HG03025 (cell line): Measurements from ENCODE around the gene SLC22A2.

Experiments used
- ATAC-seq: cut with Tn5 transposase; IDR thresholded peaks from one replicate; pipeline ENCODE4 v1.9.1; 2021; ENCODE audit warnings: mild to moderate bottlenecking, moderate library complexity; ENCODE audit not compliant: unreplicated experiment, low FRiP score

Gene SLC22A2

DNA sequence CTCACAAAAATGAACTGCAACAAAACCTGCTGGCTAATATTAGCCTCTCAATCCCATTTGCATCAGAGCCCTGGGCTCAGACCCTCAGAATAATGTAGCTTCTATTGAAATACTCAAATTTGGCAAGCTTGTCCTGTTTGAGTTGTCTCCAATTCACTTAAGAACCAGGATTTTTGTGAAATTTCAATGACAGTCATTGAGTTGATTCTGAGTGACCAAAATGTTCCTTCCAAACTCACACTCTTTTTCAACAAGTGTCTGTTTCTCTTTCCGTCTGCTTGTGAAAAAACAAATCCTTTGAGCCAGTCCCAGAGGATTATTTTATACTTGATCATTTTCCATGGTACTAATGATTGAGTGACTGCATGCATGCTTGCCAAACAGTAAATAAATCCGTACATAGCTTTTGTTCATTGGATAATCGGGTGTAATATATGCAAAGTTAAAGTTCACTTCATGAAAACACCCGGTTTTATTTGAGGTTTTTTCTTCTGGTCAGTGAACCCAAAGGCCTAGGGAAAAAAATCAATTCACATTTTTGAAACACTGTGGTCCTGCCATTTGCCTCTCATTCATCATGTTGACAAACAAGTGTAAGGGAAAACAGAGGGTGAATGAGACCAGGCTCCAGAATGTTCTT, 16.4 kb upstream of the SLC22A2 start:
- no peak for ATAC-seq

DNA sequence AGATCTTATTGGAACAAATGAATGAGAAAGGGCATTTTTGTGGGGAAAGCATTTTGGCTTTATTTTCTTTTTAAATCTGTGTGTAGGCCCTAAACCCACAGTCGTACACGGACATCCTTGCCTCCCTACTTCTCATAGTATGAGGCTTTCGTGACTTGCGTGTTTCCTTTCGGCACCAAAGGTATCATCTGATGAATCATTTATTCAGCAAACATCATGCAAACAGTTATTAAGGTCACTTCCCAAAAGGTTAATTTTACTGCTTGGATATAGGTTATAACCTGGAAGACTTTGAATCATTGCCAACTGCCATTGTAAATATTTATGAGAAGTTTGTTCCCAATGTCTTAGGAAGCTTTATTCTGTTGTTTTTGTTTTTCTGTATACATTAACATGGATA, 15.1 kb upstream of the SLC22A2 start:
- ATAC-seq, result no peak

DNA sequence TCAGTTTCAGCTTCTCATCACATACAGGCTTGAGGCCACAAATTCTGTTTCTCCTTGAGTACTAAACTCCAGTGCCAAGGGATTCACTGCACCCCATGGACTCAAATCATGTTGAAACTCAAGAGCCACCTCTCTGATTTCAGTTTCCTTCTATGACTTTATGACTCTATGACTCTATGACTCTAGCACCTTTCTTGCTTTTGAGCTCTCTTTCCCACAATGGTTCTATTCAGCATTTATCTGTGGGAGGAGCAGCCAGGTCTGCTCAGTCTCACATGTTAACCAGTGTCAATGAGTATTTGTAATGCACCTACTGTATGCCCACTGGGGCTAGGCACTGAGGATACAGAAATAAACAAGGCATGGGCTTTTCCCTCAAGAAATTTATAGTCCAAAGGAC, 14.6 kb upstream of the SLC22A2 start:
- no peak for ATAC-seq

DNA sequence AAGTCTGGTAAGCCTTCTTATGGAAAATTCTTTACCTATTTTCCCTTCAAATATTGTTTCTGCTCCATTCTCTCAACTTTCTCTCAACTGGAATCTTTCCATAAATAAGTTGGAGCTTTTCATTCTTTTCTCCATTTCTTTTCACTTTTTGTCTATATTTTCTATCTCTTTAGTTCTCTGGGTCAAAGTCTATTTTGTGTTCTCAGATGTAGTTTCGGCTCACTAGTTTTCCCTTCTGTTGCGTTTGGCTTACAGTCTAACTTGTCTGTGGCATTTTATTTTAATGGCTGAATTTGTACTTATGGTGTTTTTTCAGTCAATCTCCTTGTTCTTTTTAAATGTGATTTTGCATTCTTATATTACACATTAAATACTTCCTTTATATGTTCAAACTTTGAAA, 14.1 kb upstream of the SLC22A2 start:
- no peak for ATAC-seq

DNA sequence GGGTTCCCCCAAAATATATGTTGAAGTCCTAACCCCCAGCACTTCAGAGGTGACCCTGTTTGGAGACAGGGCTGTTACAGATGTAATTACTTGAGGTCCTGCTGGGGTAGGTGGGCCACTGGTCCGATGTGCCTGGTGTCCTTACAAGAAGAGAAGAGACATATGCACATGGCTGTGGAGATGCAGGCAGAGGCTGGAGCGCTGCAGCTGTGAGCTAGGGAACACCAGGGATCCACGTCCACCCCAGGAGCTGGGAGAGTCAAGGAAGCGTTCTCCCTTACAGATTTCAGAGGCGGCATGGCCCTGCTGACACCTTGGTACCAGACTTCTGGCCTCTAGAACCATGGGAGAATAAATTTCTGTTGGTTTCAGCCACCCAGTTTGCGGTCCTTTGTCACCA, 11.7 kb upstream of the SLC22A2 start:
- no peak for ATAC-seq

DNA sequence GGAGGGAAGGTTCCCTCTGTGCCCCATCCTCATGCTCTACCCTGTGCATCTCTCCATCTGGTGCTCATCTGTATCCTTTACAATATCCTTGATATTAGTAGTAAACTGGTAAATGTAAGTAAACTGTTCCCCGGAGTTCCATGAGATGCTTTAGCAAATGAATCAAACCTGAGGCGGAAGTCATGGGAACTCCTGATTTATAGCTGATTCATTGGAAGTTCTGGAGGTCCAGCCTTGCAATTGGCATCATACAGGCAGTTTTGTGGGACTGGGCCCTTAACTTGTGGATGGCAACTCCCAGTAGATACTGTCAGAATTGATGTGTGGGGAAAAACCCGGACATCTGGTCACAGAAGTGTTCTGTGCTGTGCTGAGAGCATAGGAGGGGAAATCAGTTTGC, 11.2 kb upstream of the SLC22A2 start:
- ATAC-seq, result no peak

DNA sequence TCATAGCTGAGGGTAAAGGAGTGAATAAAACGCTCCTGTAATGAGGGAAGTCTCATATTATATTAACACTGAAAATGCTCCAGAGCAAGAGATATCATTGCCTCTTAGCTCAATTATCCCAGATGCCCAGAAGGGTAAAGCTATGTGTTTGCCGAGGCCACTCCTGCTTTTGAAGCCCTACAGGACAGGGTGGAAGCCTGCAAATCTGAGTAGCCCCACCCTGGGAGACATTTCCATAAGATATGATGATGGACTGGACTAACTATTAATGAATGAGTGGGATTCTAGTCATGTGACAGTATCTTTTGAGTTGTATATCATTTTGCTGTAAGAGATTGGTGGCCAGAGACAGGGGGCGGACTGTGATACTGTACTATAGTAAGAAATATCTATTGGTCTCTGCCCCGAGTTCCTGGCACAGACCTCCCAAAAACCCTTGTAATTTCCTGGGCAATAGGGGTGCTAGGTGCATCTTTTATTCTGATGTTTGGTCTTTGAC, 10.5 kb upstream of the SLC22A2 start:
- ATAC-seq, result no peak

DNA sequence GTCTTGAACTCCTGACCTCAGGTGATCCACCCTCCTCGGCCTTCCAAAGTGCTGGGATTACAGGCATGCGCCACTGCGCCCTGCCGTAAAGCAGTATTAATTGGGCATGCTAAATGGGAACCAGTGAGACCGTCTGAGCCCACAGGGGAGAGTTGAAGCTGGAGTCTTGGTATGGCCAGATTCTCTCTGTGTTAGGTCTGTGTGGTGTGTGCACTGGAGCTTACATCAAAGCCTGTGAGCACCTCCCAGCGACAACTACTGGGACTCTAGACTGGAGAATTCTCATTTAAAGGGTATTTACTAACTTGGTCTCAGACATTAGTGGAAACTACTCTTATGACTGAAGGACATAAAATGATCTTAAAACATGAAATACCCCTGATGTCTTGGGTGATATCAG, 8.5 kb upstream of the SLC22A2 start:
- no peak for ATAC-seq

DNA sequence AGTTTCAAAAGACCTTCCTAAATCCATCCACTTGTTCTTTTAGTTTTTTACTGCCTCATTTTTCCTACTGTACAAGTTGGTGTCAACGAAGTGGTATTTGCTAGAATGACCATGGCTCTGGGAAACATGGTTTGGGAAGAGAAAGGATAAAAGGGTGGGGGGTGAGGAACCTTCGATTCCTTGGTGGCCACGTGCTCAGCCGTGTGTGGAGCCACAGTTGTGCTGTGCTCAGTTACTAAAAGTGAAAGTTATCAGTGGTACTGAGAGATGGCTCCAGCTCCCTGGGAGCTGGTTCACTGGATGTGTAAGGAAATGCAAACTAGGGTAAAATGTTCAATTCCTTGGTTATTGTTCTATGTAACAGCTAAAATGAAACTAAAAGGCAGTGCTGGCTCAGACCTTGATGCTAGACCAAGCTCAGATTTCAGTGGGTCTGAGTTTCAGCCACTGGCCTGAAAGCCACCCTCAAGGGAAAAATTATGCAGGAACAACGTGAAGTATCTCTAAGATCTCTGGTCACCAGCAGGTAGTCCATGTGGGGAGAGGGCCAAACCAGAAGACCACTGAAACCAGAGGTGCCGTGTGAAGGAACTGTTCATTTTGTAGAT, 7.4 kb upstream of the SLC22A2 start:
- ATAC-seq, result no peak

DNA sequence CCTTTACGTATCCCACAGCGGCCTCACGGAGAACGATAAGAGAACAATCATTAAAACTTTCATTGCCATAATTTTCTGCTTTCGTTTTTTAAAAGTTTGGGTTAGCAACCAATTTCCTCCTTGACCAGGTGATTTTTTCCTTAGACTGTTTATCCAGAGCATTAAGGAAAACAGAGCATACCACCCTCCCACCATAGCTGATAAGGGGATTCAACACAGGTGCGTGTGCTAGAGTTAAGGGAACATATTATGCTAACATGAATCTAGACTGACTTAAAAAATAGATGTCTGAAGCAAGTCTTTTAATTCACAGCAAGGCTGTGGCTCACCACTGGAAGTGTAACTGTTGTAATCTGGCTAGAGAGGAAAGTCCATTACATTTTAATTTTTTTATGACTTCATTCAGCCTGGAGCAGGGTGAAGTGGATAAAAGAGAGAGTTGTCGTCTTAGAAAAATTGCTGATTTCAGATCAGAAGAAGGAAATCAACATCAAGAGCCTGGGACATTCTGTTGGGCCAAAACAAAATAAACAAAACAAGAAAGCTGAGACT, 5.5 kb upstream of the SLC22A2 start:
- ATAC-seq, result no peak

DNA sequence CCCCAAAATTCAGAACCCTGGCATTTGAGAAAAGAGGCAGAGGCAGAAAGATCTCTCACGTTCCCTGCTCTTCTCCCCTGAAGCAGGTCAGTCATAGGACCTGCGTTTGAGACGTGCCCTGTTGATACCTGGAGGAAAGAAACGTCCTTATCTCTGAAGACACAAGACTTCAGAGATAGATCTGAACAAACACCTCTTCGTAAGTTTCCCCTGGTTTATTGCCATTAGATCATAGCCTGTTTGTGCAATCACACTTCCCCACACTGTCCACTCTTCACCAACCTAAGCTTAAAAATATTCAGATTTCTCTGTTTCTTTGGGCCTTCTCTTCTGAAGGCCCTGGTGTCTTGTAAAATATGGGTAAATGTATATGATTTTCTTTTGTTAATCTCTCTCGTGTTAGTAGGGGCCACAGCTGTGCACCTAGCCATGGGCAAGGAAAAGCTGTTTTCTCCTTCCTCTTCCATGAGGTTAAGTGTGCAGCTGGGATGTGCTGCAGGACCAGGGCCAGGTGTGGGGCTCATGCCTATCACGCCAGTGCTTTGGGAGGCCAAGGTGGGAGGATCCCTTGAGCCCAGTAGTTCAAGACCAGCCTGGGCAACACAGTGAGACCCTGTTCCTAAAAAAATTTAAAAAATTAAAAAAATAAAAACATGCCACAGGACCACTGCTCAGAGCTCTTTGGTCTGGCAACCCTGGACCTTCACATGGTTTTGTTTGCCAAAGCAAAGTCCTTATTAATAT, 4.7 kb upstream of the SLC22A2 start:
- no peak for ATAC-seq

DNA sequence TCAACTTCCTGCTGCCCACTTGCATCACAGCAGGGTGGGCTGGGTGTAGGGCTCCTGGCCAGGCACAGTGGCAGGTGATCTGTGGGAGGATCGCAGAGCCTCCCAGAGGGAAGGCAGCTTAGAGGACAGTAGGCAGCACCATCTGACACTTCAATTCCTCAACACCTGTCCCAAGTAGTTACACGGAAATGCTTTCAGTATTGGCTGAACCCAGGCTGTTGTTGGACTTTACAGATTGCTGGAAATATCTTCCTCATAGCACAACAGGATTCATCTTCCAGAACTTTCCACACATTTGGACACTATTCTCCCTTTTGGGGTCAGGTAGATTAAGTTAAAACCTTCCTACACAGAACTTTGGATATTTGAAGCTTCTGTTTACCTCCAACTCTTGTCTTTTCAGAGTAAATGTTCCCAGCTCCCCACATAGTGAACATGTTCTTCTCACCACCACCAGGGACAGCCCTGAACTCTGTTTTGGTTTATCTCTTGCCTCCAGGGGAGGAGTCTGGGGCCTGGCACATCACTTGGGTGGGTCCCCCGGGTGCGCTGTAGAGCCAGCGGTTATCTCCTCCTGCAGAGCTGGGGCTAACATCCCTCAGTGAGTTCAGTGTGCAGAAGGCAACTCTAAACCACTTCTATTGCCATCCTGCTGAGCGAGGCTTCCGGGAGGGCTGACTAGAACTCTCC, 3.5 kb upstream of the SLC22A2 start:
- no peak for ATAC-seq

DNA sequence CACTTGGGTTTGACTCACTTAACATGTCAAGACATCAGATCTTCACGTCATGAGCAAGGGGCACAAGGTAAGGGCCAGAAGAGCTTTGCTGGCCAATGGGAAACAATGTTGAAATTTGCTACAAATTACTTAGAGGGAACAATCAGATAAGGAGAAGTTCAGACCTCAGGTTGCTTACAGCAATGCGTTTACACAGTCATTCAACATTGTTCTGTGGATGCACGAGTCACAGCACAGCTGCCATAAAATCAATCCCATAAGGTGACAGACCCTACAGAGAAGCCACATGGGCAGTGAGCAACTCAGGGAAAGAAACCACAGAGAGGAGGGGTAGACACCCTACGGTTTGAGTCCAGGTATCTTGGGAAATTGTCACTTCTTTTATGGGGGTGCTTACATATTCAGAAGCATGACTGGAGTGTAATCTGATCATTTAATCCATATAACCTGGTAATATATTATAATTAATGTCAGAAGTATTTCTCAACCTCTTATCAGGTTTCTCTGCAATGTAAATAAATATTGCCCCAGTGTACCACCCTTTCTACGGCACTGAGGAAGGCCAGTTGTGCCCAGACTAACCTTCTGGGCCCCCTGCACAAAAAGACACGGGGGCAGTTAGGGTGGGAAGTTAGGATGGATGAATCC, 2.3 kb upstream of the SLC22A2 start:
- ATAC-seq, result no peak

DNA sequence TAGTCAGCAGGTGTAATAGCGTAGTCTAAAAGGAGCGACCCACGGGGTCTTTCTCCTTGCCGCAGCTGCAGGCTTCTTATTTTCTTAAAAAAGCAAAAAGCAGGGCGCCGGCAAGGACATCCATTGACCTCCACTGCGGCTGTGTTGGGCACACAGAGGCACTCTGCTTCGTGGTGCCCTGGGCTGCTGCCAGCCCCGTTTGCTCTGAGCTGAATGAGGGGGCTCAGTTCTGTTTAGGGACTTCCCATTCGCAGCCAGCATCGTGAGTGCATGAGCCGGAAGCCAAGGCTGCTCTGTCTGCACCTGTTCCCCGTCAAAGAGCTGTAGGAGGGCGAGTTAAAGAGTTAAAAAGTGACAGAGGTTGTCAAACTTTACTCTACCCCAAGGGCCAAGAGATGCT, 1.7 kb upstream of the SLC22A2 start:
- no peak for ATAC-seq

DNA sequence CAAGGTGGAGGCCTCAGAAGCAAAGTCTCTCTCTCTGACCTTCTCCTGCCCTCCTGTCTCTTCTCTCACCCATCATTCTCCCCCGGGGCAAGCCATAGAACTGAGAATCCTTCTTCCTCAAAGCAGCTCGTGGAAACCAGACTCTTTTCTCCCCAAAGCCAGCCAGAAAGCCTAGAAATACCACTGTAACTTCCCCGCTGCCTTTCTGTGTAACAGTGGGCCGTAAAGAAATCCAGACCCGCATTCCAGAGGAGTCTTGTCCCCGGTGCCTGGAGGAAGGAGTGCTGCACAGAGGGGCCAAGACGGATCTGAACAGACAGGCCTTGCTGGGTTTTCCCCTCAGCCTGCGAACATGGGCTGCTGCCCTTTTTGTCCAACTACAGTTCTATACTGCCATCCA, 977 bp upstream of the SLC22A2 start:
- no peak for ATAC-seq

DNA sequence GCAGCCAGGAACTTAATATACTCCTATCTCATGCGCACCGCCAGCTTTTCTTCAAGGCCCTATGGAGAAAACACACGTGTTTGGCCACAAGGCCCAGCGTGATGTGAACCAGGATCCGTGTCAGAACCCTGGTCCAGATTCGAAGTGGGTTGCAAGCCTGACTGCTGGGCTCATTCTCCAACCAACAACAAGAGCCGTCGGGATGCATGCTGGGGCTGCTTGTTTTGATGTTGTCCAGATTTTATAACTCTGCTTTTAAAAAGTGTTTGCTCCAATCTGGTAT, 463 bp upstream of the SLC22A2 start:
- ATAC-seq, result no peak

DNA sequence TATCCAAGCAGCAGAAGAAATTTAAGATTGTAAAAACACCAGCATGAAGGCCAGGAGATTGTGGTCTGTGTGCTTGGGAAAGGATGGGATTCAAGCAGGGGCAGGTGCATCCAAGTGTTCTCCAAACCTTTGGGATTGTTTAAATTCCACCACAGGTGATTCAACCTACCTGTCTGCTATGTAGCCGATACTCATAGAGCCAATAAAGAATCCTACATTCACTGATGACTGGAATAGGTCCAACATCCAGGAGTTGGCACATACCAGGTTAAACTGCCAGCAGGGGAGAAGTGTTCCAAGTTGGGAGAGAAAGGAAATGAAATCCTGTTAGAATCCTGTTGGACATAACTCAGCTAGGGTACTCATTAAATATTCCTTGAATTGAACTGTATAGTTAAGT, 2.2 kb downstream of the SLC22A2 start:
- ATAC-seq, result no peak

DNA sequence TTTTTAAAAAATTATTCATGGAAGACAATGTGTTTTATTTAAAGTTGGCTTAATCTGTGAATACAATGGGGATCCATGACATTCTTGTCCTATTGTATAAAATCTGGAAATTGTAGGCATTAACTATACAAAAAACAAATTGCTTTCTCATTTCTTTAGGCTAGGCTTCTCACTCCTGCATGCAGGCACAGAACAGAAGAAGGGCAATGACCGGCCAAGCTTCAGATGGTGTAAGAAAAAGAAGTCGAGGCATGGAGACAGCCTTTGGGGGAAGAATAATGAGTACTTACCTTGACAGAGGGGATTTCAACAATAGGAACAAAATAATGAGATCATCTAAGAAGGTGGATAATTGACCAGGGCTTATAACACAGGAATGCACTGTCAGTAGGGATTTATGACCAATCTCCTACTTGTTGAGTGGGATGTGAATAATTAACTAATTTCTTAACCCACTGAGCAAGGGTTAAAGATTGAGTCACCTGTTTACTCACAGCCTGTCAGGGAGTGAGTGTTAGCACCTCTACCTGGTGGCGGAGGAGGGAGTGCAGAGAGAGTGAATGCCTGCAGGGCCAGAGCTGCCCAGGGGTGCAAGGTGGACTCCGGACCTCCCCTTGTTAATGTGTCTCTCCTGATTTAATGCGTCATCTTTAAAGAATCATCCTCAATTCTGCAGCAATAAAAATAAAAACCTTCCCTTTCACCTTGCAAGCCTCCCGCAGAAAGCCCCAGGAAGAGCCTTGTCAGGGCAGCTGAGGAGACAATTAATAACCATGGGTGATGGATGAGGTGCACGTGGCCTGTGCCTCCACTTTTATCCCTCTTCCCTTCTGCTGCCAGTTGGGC, 3.9 kb downstream of the SLC22A2 start:
- ATAC-seq, result no peak

DNA sequence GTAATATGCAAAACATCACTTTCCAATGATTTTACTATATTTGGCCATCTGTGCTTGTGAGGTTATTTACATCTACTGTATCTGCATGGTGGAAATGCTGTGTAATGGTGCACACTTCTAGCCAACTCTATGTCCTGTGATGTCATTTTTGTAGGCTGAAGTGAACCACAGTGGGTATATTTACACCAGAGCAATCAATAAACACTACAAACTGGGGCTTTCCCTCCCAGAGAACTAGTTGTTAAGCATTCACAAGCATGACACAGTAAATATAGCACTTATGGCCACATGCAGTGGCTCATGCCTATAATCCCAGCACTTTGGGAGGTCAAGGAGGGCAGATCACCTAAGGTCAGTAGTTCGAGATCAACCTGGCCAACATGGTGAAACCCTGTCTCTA, 4.9 kb downstream of the SLC22A2 start:
- no peak for ATAC-seq

DNA sequence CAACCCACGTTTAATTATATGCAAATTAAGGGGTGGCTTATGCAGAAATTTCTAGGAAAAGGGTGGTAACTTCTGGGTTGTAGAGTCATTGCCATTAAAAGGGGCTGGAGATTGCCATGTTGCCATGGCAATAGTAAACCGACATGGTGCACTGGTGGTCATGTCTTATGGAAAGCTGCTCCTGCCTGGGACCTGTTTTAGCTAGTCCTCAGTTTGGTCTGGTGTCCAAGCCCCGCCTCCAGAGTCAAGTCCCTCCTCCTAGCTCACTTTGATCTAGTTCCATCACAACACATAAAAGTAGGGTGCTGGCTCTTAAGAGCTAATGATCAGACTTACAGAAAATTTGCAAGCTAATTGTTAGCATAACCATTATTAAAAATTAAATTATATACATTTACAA, 5.3 kb downstream of the SLC22A2 start:
- no peak for ATAC-seq
